Gastroesophageal sphincter (tissue), 4 donors: Measurements from ENCODE around the gene MTHFD2L. TPM values are rescaled to one million over a fixed set of nuclear protein-coding genes. Genes with fewer than 3 reads are reported as not detected.
A peak's percentile ranks its signal among the peaks of the same experiment; 100 is the strongest.

Experiments
- ATAC-seq: fragments of 150-250 bp; one replicate; pipeline ENCODE4 v1.9.1; 2016; ENCODE audit warnings: mild to moderate bottlenecking, moderate library complexity
- H3K27ac ChIP-seq, 4 donors: fragments of 200-600 bp; sonication (generic) in 3 of 4; 1 replicate in 3 of 4; 2 replicates in 1 of 4; pipeline ENCODE4 v1.5.1; 2016 to 2019
- H3K27me3 ChIP-seq: fragments of 200-600 bp; sonication (generic); one replicate; pipeline ENCODE4 v1.5.1; 2019
- H3K36me3 ChIP-seq, 2 donors: fragments of 200-600 bp; sonication (generic); one replicate each; pipeline ENCODE4 v1.5.1; 2019; ENCODE audit warnings: control low read depth in 1 of 2
- H3K4me1 ChIP-seq, 3 donors: fragments of 200-600 bp; sonication (generic); 1 replicate in 2 of 3; 2 replicates in 1 of 3; pipeline ENCODE4 v1.5.1; 2016 to 2019; ENCODE audit warnings: control low read depth in 2 of 3
- H3K4me3 ChIP-seq, 2 donors: fragments of 200-600 bp; sonication (generic); one replicate each; pipeline ENCODE4 v1.5.1; 2019; ENCODE audit warnings: mild to moderate bottlenecking in 1 of 2, moderate library complexity in 1 of 2
- H3K9me3 ChIP-seq, 3 donors: fragments of 200-600 bp; sonication (generic); one replicate each; pipeline ENCODE4 v1.5.1; 2017 to 2019; ENCODE audit warnings: control low read depth in 2 of 3
- CTCF ChIP-seq, 4 experiments: fragments of 200-600 bp in 2 of 4; fragments of 450-650 bp in 2 of 4; sonication (generic) in 1 of 4; IDR thresholded peaks; one replicate each; pipeline ENCODE4 v1.5.1; 2017 to 2019; ENCODE audit warnings: antibody characterized with exemption in 4 of 4, mild to moderate bottlenecking in 2 of 4, moderate library complexity in 2 of 4
- EP300 ChIP-seq: sonication (generic); formaldehyde crosslinking; IDR thresholded peaks from one replicate; pipeline ENCODE4 v1.6.1; 2017; ENCODE audit warnings: antibody characterized with exemption, mild to moderate bottlenecking
- POLR2A ChIP-seq, 2 donors: fragments of 450-650 bp; IDR thresholded peaks; one replicate each; pipeline ENCODE4 v1.6.1; 2017; ENCODE audit warnings: antibody characterized with exemption in 2 of 2, mild to moderate bottlenecking in 2 of 2, moderate library complexity in 1 of 2
- POLR2AphosphoS5 ChIP-seq: sonication (generic); formaldehyde crosslinking; IDR thresholded peaks from one replicate; pipeline ENCODE4 v1.6.1; 2017; ENCODE audit warnings: antibody characterized with exemption
- WGBS, 2 donors: methylation state at CpG; one replicate each; pipeline ENCODE4 v1.1.5; 2018; ENCODE audit warnings: low coverage in 1 of 2; 5-methylcytosine and 5-hydroxymethylcytosine counted together
- total RNA-seq, 4 donors: library from RNA; depleted of rRNA; stranded (reverse); fragments of >200 nt; gene quantifications; one replicate each; pipeline ENCODE4 v1.1.0, GENCODE V29; 2016

Gene MTHFD2L
- total RNA-seq, 4 donors from 2014 or later, result 12.4 to 29.0 (median 23.4) TPM

GRCh38 chr4:74314329-74314728 is 156.4 kb downstream of the MTHFD2L start:
- Histone ChIP-seq H3K4me1 (no peaks in the 10 kb centered on the region), H3K36me3 (no peaks in the 10 kb centered on the region), H3K9me3 (no peaks in the 10 kb centered on the region), H3K27me3 (no peaks in the 10 kb centered on the region), H3K4me3 (no peak overlapping the region), H3K27ac (no peak overlapping the region)
- 100% methylated on average over 1 to 2 of the region's 2 CpGs for WGBS, 2 donors
- no peak for TF ChIP-seq POLR2A (IDR thresholded peaks at IDR 0.05)
- no peak for TF ChIP-seq CTCF (IDR thresholded peaks at IDR 0.05)
- TF ChIP-seq POLR2AphosphoS5, result no peak
- TF ChIP-seq EP300, result no peak
- ATAC-seq, result no peak

GRCh38 chr4:74314944-74315343 is 157.0 kb downstream of the MTHFD2L start:
- Histone ChIP-seq H3K27ac (no peak overlapping the region), H3K9me3 (no peaks in the 10 kb centered on the region), H3K27me3 (no peaks in the 10 kb centered on the region), H3K4me1 (no peaks in the 10 kb centered on the region), H3K36me3 (no peaks in the 10 kb centered on the region), H3K4me3 (no peak overlapping the region)
- no peak for ATAC-seq
- 81% methylated on average over 2 of the region's 2 CpGs; no CpG with 5 or more reads in 1 of the 2 donors for WGBS, 2 donors
- TF ChIP-seq CTCF (IDR thresholded peaks at IDR 0.05) (no peak), EP300 (no peak), POLR2AphosphoS5 (no peak), POLR2A (IDR thresholded peaks at IDR 0.05) (no peak)

GRCh38 chr4:74315376-74315775 is 157.5 kb downstream of the MTHFD2L start:
- no peak overlapping the region for H3K27ac ChIP-seq
- WGBS, 2 donors, result 82 to 91% methylated on average over 5 of the region's 5 CpGs

GRCh38 chr4:74316397-74316796 is 158.5 kb downstream of the MTHFD2L start:
- Histone ChIP-seq H3K9me3 (no peaks in the 10 kb centered on the region), H3K27me3 (no peaks in the 10 kb centered on the region), H3K4me3 (no peak overlapping the region), H3K27ac (no peak overlapping the region), H3K36me3 (no peaks in the 10 kb centered on the region), H3K4me1 (peaks cover 0 to 6% (median 0%) of the 10 kb centered on the region in 3 donors)
- WGBS, 2 donors, result 60% methylated on average over 2 of the region's 2 CpGs; no CpG with 5 or more reads in 1 of the 2 donors
- no peak for ATAC-seq
- TF ChIP-seq POLR2AphosphoS5 (no peak), EP300 (no peak), CTCF (IDR thresholded peaks at IDR 0.05) (no peak), POLR2A (IDR thresholded peaks at IDR 0.05) (no peak)

More at GRCh38 chr4:74315376-74315775, 157.5 kb downstream of the MTHFD2L start:
- H3K9me3 ChIP-seq, result no peaks in the 10 kb centered on the region
- H3K4me3 ChIP-seq, result no peak overlapping the region
- H3K36me3 ChIP-seq, result no peaks in the 10 kb centered on the region
- no peak for ATAC-seq
- peaks cover 0 to 2% (median 0%) of the 10 kb centered on the region in 3 donors for H3K4me1 ChIP-seq
- no peak for TF ChIP-seq CTCF (IDR thresholded peaks at IDR 0.05)
- TF ChIP-seq EP300, result no peak
- no peak for TF ChIP-seq POLR2A (IDR thresholded peaks at IDR 0.05)
- TF ChIP-seq POLR2AphosphoS5, result no peak
- H3K27me3 ChIP-seq, result no peaks in the 10 kb centered on the region

GRCh38 chr4:74317616-74318246 is 159.8 kb downstream of the MTHFD2L start:
- WGBS, 2 donors, result 49 to 53% methylated on average over 3 of the region's 3 CpGs

More at GRCh38 chr4:74317616-74318246, 159.8 kb downstream of the MTHFD2L start:
- H3K36me3 ChIP-seq, result no peaks in the 10 kb centered on the region
- peak; percentile 31 for ATAC-seq
- no peak overlapping the region for H3K4me3 ChIP-seq
- H3K9me3 ChIP-seq, result no peaks in the 10 kb centered on the region
- TF ChIP-seq CTCF (IDR thresholded peaks at IDR 0.05) (no peak), EP300 (no peak)
- no peaks in the 10 kb centered on the region for H3K27me3 ChIP-seq
- peaks cover 0 to 6% (median 0%) of the 10 kb centered on the region in 3 donors for H3K4me1 ChIP-seq
- H3K27ac ChIP-seq, result no peak overlapping the region
